ENCODE results near the gene RELN.

DNA sequence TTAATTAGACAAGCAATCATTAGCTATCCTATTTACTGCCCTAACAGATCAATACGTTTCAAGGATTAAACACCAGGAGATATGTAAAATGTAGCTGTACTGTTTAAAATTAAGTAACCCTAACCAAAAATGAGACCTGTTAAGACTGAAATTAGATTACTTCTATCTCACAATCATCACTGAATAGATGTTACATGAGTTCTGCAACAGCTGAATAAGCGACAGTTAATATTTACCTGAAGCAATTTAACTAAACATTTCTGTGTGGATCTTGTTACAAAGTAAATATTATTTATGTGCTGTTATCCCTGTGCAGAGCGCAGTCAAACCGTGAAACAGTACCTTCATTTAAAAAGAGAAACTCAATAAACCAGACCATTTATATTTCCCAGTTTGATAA, 122.5 kb downstream of the RELN start:
- no peak for TF ChIP-seq POLR2A (IDR thresholded peaks at IDR 0.05)
- TF ChIP-seq, protein P1, sequence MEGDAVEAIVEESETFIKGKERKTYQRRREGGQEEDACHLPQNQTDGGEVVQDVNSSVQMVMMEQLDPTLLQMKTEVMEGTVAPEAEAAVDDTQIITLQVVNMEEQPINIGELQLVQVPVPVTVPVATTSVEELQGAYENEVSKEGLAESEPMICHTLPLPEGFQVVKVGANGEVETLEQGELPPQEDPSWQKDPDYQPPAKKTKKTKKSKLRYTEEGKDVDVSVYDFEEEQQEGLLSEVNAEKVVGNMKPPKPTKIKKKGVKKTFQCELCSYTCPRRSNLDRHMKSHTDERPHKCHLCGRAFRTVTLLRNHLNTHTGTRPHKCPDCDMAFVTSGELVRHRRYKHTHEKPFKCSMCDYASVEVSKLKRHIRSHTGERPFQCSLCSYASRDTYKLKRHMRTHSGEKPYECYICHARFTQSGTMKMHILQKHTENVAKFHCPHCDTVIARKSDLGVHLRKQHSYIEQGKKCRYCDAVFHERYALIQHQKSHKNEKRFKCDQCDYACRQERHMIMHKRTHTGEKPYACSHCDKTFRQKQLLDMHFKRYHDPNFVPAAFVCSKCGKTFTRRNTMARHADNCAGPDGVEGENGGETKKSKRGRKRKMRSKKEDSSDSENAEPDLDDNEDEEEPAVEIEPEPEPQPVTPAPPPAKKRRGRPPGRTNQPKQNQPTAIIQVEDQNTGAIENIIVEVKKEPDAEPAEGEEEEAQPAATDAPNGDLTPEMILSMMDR (IDR thresholded peaks at IDR 0.05), result no peak

Data from testis (tissue), 2 donors.